H4 (cell line): ENCODE results near the gene ZNF827. TPM values are rescaled to one million over a fixed set of nuclear protein-coding genes. Genes with fewer than 3 reads are reported as not detected.

Source experiments
- DNase-seq: peaks from one replicate; pipeline ENCODE4 v3.0.0-alpha.2; 2015; ENCODE audit warnings: low spot score
- total RNA-seq: library from RNA; depleted of rRNA; stranded (reverse); fragments of >200 nt; shearing (Covaris generic); gene quantifications from 2 replicates; pipeline ENCODE4 v1.2.3, GENCODE V29; 2014

ZNF827 gene
- total RNA-seq, 1 experiment from 2014 or later, result 5.2 TPM

- DNase-seq, result peak; percentile 88
These were observed 134.5 kb downstream of the ZNF827 start for GRCh38 chr4:145804116-145804515.

- DNase-seq, result no peak
These were observed 139.4 kb downstream of the ZNF827 start for GRCh38 chr4:145799223-145799622.

DNA sequence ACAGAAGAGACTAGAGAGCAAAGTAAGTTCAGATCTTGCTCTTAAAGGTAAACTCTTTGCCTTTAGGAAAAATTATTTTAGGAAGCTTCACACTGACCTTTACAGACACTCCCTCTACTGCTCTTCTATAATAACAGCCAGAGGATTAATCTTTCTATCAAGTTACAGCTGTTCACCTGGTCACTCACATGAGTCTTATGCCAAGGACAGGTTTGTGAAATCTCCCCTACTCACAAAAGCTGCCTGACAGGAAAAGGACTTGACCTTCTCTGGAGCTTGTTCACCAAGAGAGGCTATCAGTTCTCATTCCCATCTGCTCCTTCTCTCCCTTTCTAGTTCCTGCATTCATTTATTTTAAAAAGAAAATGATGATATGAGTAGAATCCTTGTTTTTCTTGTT is 141.3 kb downstream of the ZNF827 start:
- DNase-seq, result no peak

DNA sequence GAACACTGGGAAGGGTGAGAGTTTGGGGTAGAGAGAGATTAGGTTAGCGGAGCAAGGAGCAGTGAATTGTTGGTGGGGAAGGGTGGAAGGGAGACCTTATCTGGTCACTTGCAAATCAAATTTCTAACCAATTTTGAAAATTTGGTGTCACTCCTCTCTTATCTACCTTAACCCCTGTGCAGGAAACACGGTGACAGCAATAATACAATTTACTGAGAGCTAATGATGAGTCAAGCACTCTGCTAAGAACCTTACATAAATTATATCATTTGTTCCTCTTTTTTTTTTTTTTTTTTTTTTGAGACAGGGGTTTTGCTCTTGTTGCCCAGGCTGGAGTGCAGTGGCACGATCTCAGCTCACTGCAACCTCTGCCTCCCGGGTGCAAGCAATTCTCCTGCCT is 142.3 kb downstream of the ZNF827 start:
- no peak for DNase-seq

DNA sequence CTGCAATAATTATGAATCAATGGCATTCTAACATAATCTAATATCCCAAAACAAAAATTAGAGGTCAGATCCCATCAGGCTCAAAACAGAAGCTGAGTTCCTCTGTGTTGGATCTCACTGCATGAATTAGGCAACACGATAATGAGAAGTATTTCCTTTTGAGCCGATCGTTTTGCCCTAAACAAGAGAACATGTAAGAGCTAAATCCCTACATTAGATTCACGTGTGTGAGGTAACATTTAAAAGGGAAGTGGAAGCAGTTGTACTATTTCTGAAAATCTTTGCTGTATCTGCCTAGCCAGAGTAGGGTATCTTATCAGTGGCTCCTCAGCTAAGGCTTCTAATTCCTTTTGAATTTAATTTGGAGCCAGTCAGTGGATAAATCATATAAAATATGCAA is 143.1 kb downstream of the ZNF827 start:
- no peak for DNase-seq

- no peak for DNase-seq
These were observed 146.2 kb downstream of the ZNF827 start for GRCh38 chr4:145792429-145792828.

GRCh38 chr4:145791988-145792387 is 146.6 kb downstream of the ZNF827 start:
- no peak for DNase-seq

DNA sequence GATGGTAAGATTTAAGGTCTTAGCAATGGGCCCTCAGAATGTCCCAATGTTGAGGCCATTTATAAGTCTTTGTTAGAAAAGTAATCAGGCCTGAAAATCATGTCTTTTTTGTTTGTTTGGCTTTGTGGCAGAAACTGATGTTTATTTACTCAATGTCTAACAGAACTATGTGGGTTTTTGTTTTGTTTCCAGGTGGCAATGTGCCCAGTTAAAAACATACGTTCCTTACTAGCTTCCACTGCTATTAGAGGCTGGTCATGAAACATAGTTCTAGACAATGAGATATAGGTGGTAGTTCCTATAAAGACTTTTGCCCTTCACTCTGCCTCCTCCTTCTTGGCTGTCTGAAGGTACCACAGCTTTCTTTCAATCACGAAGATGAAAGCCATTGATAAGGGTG is 149.9 kb downstream of the ZNF827 start:
- peak; percentile 22 for DNase-seq

DNA sequence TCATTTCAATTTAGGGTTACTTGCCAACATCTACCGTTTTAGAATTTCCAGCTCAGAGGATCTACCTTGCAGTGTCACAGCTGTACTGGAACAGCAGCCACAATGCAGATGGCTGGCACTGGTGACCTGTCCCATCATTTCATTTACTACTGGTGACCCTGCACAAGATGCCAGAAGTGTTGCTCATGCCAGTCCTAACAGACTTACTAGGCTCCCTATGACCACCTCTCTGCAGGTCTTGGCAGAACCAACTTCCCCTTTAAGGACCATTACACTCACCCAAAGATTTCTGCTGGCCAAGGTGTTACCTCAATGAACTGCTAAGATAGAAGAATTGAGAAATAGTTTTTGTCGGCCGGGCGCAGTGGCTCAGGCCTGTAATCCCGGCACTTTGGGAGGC is 151.8 kb downstream of the ZNF827 start:
- no peak for DNase-seq

DNA sequence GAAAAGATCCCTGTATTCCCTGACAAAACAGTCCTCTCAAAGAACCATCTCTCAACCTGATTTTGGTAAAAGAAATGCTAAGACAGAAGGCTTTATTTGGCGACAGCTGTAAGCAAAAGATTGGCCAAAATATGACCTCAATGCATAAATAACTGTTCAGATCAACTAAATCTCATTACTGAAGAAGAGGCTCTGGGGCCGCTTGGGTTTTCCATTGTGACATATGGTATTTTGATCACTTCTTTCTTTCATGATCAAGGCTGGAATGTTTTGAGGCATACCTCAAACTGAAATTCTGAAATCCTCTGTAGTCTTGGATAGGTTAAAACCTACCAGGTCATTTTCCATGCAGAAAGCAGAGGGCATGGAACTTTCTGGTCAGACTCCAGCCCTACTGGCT is 152.4 kb downstream of the ZNF827 start:
- no peak for DNase-seq

GRCh38 chr4:145785391-145786008 is 153.1 kb downstream of the ZNF827 start:
- no peak for DNase-seq

DNA sequence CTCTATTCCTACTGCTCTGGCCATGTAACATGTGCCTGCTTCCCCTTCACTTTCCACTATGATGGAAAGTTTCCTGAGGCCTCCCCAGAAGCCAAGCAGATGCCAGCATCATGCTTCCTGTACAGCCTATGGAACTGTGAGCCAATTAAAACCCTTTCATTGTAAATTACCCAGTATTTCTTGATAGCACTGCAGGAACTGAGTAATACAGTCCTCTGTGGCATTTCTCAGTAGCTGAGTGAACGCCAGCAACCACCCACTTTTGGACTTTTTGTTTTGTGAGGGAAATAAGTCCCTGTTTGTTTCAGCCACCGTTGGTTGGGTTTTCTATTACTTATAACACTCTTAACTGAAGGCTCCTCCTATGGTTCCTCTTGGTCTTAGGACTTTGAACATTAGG is 154.6 kb downstream of the ZNF827 start:
- DNase-seq, result no peak

GRCh38 chr4:145782756-145783155 is 155.9 kb downstream of the ZNF827 start:
- DNase-seq, result no peak

DNA sequence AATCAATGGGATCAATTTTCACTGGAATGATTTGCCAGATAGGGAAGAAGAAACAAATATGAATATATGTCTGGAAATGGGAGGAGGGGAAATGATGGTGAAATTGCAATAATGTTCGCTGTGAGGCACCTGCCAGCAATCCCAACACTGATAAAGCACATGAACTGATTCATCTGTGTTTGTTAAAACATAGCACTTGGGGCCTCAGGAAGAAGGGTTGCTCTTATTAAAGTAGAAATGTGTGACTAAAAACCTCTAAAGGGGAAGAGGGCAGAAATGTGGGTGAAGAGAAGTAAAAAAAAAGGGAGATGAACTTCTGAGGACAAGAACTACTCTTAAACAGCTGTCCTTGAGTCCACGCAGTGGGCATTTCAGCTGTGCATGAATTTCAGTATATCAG is 157.3 kb downstream of the ZNF827 start:
- no peak for DNase-seq

DNA sequence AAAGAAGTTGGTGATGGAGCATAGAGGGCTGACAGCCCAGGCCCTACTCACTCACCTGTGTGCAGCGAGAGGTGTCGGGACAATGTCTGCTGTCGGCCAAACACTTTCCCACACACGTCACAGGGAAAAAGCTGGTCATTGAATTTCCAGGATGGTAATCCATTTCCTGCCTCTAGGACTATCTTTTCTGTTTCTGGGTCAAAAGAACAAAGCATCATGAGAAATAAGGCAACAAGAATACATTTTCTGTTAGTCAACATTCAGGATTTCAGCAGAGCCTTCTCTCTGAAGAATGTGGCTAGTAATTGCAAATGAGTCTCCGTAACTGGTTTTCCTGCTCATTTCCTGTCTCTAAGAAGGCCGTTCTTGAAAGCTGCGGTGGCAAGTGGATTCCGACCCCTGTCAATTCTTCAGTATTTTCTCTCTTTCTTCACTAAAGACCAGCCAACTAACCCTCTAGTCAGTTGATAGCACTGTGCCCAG is 159.3 kb downstream of the ZNF827 start:
- DNase-seq, result no peak

DNA sequence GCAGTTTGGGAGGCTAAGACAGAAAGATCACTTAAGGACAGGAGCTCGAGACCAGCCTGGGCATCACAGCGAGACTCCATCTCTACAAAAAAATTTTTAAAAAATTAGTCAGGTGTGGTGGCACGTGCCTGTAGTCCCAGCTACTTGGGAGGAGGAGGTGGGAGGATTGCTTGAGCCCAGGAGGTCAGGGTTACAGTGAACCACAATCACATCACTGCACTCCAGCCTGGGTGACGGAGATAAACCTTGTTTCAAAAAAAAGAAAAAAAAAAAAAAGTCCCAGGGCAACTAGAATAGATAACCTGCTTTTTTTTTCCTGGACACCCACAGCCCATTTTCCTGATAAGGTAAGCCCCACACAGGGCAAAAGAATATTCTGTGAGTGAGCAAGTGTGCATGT is 162.4 kb downstream of the ZNF827 start:
- DNase-seq, result no peak

GRCh38 chr4:145775406-145775805 is 163.2 kb downstream of the ZNF827 start:
- DNase-seq, result no peak

DNA sequence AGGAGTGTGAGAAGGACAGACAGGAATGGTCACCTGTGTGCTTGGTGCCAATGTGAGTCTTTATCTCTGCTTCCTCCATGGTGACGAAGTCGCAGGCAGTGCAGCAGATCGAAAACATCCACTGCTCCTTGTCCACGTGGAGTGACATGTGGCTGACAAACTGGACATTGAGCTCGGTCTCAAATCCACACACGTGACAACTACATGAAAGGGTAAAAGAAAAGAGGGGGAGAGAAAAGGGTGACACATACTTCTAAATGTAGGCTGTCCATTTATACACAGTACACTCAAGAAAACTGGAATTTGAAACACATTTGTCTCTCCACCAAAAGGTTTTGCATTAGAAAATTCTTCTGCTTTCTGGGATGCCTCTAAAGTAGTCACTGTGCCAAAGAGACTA is 164.2 kb downstream of the ZNF827 start:
- DNase-seq, result no peak

DNA sequence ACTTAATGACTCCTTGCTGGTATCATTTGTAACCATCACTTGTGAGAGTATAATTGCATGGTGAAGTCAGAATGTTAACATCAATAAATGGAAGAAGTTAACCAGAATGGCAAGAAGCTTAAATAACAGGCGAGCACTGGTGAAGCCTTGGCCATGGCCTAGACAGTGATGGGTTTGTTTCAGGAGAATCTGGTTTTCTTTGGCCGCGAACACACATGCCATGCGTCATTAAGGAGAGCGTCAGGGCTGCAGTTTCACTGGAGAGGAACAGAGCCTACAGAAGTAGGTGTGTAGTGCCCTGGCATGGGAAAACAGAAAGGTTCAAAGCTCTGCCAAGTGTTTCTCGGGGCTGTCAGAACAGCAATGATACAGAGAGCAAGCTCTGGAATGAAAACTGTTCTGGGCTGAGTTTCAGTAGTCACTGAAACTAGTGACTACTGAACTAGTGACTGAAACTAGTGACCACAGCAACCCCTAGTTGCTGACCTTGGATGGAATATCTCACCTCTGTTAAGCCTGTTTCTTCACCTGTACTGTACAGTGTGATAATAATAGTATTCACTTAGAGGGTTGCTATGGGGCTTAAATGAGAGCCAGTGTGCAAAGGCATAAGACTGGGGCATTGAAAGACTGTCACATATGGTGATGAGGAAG is 164.9 kb downstream of the ZNF827 start:
- DNase-seq, result no peak

DNA sequence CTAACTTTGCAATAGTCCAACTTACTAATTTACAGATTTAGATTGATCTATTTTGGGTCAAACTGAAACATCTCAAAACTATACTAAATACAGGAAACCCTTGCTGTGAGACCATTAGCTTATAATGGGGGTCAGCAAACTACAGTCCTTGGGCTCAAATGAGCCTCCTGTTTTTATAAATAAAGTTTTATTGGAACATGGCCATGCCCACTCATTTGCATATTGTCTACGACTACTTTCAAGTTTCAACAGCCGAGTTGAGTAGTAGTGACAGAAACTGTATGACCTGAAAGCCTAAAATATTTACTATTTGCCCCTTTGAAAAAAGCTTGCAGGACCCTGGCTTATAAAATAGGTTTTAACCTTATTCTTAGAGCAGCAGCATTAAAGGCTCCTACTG is 166.3 kb downstream of the ZNF827 start:
- DNase-seq, result no peak

DNA sequence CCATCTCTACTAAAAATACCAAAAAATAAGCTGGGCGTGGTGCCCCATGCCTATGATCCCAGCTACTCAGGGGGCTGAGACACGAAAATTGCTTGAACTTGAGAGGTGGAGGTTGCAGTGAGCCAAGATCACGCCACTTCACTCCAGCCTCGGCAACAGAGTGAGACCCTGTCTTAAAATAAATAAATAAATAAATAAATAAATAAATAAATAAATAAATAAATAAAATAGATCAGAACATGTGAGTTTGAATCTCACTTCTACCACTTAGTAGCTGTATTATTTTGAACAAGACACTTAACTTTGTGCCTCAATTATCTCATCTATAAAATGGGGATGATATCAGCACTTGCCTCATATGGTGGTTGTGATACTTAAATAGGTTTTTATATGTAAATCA is 168.5 kb downstream of the ZNF827 start:
- no peak for DNase-seq

DNA sequence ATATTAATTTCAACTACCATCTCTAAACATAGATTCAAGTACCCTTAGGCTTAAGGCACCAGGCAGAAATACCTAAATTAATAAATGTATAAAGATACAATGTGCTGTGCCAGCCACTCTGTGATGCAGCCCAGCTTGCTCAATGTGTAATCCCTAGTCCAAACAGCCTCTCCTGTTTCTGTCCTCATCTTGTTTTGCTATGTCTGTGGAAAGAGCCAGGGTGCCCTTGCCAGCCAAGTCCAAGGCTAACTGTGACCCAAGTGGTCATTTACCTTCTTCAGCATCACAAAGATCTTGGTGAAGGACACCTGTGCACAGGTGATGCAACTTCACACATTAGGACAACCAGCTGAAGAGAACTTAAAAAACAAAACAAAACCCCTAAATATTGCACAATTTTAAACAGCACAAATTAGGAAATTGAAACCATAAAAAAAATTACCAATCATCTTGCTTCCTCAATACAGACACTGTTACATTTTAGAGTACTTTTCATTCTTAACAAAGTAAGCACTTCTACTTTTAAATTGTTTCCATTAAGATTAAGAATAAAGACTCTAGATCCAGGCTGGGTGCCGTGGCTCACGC is 169.1 kb downstream of the ZNF827 start:
- no peak for DNase-seq

GRCh38 chr4:145766273-145766672 is 172.3 kb downstream of the ZNF827 start:
- DNase-seq, result no peak
